Bronchial epithelial cell (primary cell): ENCODE data around the gene CANX. TPM values are rescaled to one million over a fixed set of nuclear protein-coding genes. Genes with fewer than 3 reads are reported as not detected.

Experiments used
- DNase-seq: peaks from one replicate; pipeline ENCODE4 v3.0.0-alpha.2; 2010; ENCODE audit warnings: low read depth
- FAIRE-seq: peaks from 2 replicates; lab custom pipeline; 2011; peaks lifted over from hg19 to GRCh38; lab: Jason Lieb, UNC
- H3K27me3 ChIP-seq: 2 replicates; pipeline ENCODE4 v1.5.1; 2011; ENCODE audit warnings: low read length; ENCODE audit not compliant: control insufficient read depth, insufficient read depth
- H3K36me3 ChIP-seq: 2 replicates; pipeline ENCODE4 v1.5.1; 2011; ENCODE audit warnings: low read length; ENCODE audit not compliant: control insufficient read depth, insufficient read depth
- H3K4me3 ChIP-seq: 2 replicates; pipeline ENCODE4 v1.5.1; 2011; ENCODE audit warnings: mild to moderate bottlenecking, low read depth, low read length, control low read depth
- total RNA-seq: library from RNA; depleted of rRNA; stranded (reverse); fragments of >200 nt; gene quantifications from 2 replicates; pipeline ENCODE4 v1.2.1, GENCODE V29; 2014
- TF ChIP-seq, protein P1 (sequence below): IDR thresholded peaks from 2 replicates; pipeline ENCODE4 v1.5.1; 2011; ENCODE audit warnings: mild to moderate bottlenecking, moderate library complexity, low read length, control low read depth, inconsistent platforms; ENCODE audit not compliant: insufficient read depth, severe bottlenecking

The CANX gene
- total RNA-seq, 1 donor from 2014 or later, result 925 TPM

DNA sequence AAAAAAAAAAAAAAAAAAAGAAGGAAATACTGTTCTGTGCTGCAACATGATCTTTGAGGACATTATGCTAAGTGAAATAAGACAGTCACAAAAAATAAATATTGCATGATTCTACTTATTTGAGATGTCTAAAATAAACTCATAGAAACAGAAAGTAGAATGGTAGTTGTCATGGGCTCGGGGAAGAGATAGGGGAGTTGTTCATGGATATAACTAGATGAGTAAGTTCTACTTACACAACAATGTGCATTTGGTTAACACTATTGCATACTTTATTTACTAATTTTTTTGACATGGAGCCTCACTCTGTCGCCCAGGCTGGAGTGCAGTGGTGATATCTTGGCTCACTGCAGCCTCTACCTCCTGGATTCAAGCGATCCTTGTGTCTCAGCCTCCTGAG lies 49.0 kb downstream of the CANX start:
- Histone ChIP-seq H3K27me3 (no peaks in the 10 kb centered on the region), H3K36me3 (no peaks in the 10 kb centered on the region), H3K4me3 (no peak overlapping the region)
- no peak for FAIRE-seq
- TF ChIP-seq, protein P1, sequence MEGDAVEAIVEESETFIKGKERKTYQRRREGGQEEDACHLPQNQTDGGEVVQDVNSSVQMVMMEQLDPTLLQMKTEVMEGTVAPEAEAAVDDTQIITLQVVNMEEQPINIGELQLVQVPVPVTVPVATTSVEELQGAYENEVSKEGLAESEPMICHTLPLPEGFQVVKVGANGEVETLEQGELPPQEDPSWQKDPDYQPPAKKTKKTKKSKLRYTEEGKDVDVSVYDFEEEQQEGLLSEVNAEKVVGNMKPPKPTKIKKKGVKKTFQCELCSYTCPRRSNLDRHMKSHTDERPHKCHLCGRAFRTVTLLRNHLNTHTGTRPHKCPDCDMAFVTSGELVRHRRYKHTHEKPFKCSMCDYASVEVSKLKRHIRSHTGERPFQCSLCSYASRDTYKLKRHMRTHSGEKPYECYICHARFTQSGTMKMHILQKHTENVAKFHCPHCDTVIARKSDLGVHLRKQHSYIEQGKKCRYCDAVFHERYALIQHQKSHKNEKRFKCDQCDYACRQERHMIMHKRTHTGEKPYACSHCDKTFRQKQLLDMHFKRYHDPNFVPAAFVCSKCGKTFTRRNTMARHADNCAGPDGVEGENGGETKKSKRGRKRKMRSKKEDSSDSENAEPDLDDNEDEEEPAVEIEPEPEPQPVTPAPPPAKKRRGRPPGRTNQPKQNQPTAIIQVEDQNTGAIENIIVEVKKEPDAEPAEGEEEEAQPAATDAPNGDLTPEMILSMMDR, result no peak
- DNase-seq, result no peak

DNA sequence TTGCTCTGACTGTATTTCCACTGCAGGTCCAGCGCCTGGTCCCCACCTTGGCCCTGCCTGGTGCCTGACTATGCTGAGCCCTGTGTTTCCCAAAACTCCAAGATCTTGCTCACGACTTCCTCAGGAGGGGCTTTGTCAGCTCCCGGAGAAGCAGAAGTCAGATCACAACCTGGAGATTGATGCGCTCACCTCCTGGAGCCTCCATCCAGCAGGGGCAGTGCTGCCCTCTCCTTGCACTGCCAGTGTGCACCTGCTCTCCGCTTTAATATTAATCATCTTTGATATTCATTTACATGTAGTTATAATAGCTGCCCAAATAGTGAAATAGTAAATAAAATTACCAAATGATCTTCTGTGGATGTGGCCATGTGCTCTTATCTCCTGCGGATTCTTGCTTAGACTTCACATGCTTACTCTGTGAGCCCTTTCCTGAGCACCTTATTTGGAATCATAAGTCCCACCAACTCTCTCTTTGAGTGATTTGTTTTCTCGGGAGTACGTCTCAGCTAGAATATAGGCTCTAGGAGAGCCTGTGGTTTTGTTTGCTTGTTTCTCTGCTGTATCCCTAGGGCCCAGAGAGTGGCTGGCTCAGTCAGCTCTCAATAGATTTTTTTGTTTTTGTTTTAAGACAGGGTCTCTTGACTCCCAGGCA lies 51.2 kb downstream of the CANX start:
- H3K36me3 ChIP-seq, result no peaks in the 10 kb centered on the region
- FAIRE-seq (no peak), DNase-seq (no peak)
- TF ChIP-seq, protein P1, result no peak
- H3K27me3 ChIP-seq, result no peaks in the 10 kb centered on the region
- no peak overlapping the region for H3K4me3 ChIP-seq

DNA sequence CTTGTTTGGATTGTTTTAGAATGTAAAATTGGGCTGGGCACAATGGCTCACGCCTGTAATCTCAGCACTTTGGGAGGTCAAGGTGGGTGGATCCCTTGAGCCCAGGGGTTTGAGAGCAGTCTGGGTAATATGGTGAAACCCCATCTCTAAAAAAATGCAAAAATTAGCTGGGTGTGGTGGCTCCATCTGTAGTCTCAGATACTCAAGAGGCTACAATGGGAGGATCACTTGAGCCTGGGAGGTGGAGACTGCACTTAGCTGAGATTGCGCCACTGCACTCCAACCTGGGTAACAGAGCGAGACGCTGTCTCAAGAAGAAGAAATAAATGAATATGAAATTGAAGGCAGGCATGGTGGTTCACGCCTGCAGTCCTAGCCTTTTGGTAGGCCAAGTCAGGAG lies 55.2 kb downstream of the CANX start:
- no peaks in the 10 kb centered on the region for H3K27me3 ChIP-seq
- TF ChIP-seq, protein P1, result no peak
- FAIRE-seq, result no peak
- DNase-seq, result no peak
- no peak overlapping the region for H3K4me3 ChIP-seq
- H3K36me3 ChIP-seq, result no peaks in the 10 kb centered on the region

DNA sequence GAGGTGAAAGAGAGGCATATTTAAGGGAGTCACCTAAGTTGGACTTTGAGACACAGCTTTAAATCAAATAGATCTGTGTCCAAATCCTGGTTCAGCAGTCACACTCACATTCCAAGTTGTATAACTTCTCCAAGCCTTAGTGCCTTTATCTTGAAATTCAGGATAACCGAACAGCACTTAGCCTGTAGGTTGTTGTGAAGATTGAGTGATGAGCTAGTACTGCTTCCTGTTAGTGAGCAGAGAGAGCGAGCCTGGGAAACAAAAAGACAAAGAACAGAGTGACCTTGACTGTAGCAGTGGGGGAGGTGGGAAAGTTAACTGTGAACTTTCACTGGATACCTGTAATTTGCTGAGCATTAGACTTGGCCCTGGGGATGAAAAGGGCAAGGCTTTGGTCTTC lies 56.3 kb downstream of the CANX start:
- FAIRE-seq, result no peak
- no peaks in the 10 kb centered on the region for H3K27me3 ChIP-seq
- no peak overlapping the region for H3K4me3 ChIP-seq
- TF ChIP-seq, protein P1, result no peak
- no peaks in the 10 kb centered on the region for H3K36me3 ChIP-seq
- DNase-seq, result no peak

DNA sequence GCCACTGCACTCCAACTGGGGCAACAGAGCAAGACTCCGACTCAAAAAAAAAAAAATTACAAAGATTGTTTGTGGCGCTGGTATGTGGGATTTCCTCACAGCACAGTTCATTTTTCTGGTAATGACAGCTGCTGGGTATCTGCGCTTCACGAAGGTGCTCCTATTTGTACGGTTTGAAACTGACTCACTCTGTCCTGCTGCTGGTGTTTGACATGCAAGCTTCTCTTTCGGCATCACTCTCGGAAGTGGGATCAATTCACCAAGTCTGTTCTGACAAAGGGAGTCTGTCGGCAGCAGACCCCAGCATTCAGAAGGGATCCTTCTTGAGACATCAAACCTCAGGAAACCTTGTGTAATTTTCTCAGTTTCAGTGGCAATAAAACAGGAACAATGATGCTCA lies 60.2 kb downstream of the CANX start:
- FAIRE-seq (no peak), DNase-seq (no peak)
- Histone ChIP-seq H3K4me3 (no peak overlapping the region), H3K27me3 (no peaks in the 10 kb centered on the region), H3K36me3 (no peaks in the 10 kb centered on the region)
- TF ChIP-seq, protein P1, result no peak
